Ovary (tissue), 1 donor: ENCODE results near the gene LTBP2.

Source experiments
- EP300 ChIP-seq: sonication (generic); formaldehyde crosslinking; IDR thresholded peaks from one replicate; pipeline ENCODE4 v1.6.1; 2017; ENCODE audit warnings: antibody characterized with exemption
- POLR2A ChIP-seq: fragments of 450-650 bp; IDR thresholded peaks from one replicate; pipeline ENCODE4 v1.6.1; 2017; ENCODE audit warnings: antibody characterized with exemption, mild to moderate bottlenecking, moderate library complexity

GRCh38 chr14:74573421-74574089, 38.5 kb downstream of the LTBP2 start:
- TF ChIP-seq EP300 = no peak
- TF ChIP-seq POLR2A = no peak
